H9 (cell line): ENCODE results near the gene FNDC3B. TPM values are rescaled to one million over a fixed set of nuclear protein-coding genes. Genes with fewer than 3 reads are reported as not detected.

Experiments
- DNase-seq: peaks from one replicate; pipeline ENCODE4 v3.0.0-alpha.2; 2017
- H2AFZ ChIP-seq: one replicate; pipeline ENCODE4 v1.6.1; 2013; ENCODE audit warnings: mild to moderate bottlenecking, low read length, control low read depth, moderate library complexity
- H2AK5ac ChIP-seq: 2 replicates; pipeline ENCODE4 v1.6.1; 2013; ENCODE audit warnings: low read length, control low read depth, mixed read lengths; ENCODE audit not compliant: insufficient read length
- H2BK120ac ChIP-seq: one replicate; pipeline ENCODE4 v1.6.1; 2013; ENCODE audit warnings: low read depth, mild to moderate bottlenecking, low read length, control low read depth, inconsistent platforms; ENCODE audit not compliant: poor library complexity, severe bottlenecking
- H2BK12ac ChIP-seq: 2 replicates; pipeline ENCODE4 v1.6.1; 2013; ENCODE audit warnings: low read length, control low read depth, mixed read lengths, low read depth; ENCODE audit not compliant: insufficient read length
- H2BK15ac ChIP-seq: 2 replicates; pipeline ENCODE4 v1.6.1; 2013; ENCODE audit warnings: low read depth, low read length, control low read depth
- H2BK20ac ChIP-seq: one replicate; pipeline ENCODE4 v1.6.1; 2013; ENCODE audit warnings: low read depth, mild to moderate bottlenecking, low read length, control low read depth, inconsistent platforms; ENCODE audit not compliant: poor library complexity, severe bottlenecking
- H2BK5ac ChIP-seq: 2 replicates; pipeline ENCODE4 v1.6.1; 2013; ENCODE audit warnings: low read length, control low read depth, mixed read lengths; ENCODE audit not compliant: insufficient read length
- H3K14ac ChIP-seq: 2 replicates; pipeline ENCODE4 v1.6.1; 2013; ENCODE audit warnings: low read length, control low read depth; ENCODE audit not compliant: insufficient read depth
- H3K18ac ChIP-seq: 2 replicates; pipeline ENCODE4 v1.6.1; 2013; ENCODE audit warnings: low read depth, mild to moderate bottlenecking, mixed read lengths, low read length, control low read depth; ENCODE audit not compliant: insufficient read length
- H3K23ac ChIP-seq: 2 replicates; pipeline ENCODE4 v1.6.1; 2013; ENCODE audit warnings: low read length, control low read depth, mixed read lengths, low read depth; ENCODE audit not compliant: insufficient read length
- H3K23me2 ChIP-seq: 2 replicates; pipeline ENCODE4 v1.6.1; 2013; ENCODE audit warnings: low read depth, mild to moderate bottlenecking, mixed read lengths, low read length, control low read depth; ENCODE audit not compliant: insufficient read length, poor library complexity, severe bottlenecking
- H3K27ac ChIP-seq: 2 replicates; pipeline ENCODE4 v1.5.1; 2013; ENCODE audit warnings: low read length, control low read depth, mixed read lengths, low read depth; ENCODE audit not compliant: insufficient read length
- H3K27me3 ChIP-seq: 2 replicates; pipeline ENCODE4 v1.6.1; 2013; ENCODE audit warnings: low read length, control low read depth, inconsistent platforms; ENCODE audit not compliant: insufficient read depth
- H3K4ac ChIP-seq: 2 replicates; pipeline ENCODE4 v1.6.1; 2013; ENCODE audit warnings: low read depth, mild to moderate bottlenecking, control low read depth, inconsistent platforms, low read length, moderate library complexity
- H3K4me1 ChIP-seq: 2 replicates; pipeline ENCODE4 v1.6.1; 2013; ENCODE audit warnings: low read length, control low read depth, inconsistent platforms; ENCODE audit not compliant: insufficient read depth
- H3K4me2 ChIP-seq: 2 replicates; pipeline ENCODE4 v1.6.1; 2013; ENCODE audit warnings: low read length, control low read depth, mixed read lengths; ENCODE audit not compliant: insufficient read length, insufficient read depth
- H3K56ac ChIP-seq: 2 replicates; pipeline ENCODE4 v1.6.1; 2013; ENCODE audit warnings: low read depth, mild to moderate bottlenecking, mixed read lengths, low read length, control low read depth; ENCODE audit not compliant: insufficient read length
- H3K79me1 ChIP-seq: 2 replicates; pipeline ENCODE4 v1.6.1; 2013; ENCODE audit warnings: low read depth, mild to moderate bottlenecking, moderate library complexity, low read length, control low read depth, inconsistent platforms; ENCODE audit not compliant: insufficient read depth, poor library complexity, severe bottlenecking
- H3K79me2 ChIP-seq: 2 replicates; pipeline ENCODE4 v1.6.1; 2013; ENCODE audit warnings: low read length, control low read depth, inconsistent platforms; ENCODE audit not compliant: insufficient read depth
- H3K9ac ChIP-seq: 2 replicates; pipeline ENCODE4 v1.6.1; 2013; ENCODE audit warnings: low read length, control low read depth, mixed read lengths; ENCODE audit not compliant: insufficient read length; ENCODE audit errors: extremely low read depth
- H3K9me3 ChIP-seq: one replicate; pipeline ENCODE4 v1.6.1; 2013; ENCODE audit warnings: low read depth, low read length, inconsistent platforms; ENCODE audit not compliant: control insufficient read depth
- H3T11ph ChIP-seq: one replicate; pipeline ENCODE4 v1.6.1; 2013; ENCODE audit warnings: mild to moderate bottlenecking, low read length, control low read depth, inconsistent platforms
- H4K20me1 ChIP-seq: one replicate; pipeline ENCODE4 v1.6.1; 2013; ENCODE audit not compliant: control insufficient read depth, insufficient read length, insufficient read depth
- H4K5ac ChIP-seq: 2 replicates; pipeline ENCODE4 v1.6.1; 2013; ENCODE audit warnings: low read depth, mild to moderate bottlenecking, mixed read lengths, low read length, control low read depth; ENCODE audit not compliant: insufficient read length
- H4K8ac ChIP-seq: replicated peaks from 2 replicates; pipeline ENCODE4 v1.6.1; 2013; ENCODE audit warnings: low read length, control low read depth, mixed read lengths, low read depth; ENCODE audit not compliant: insufficient read length
- H4K91ac ChIP-seq: 2 replicates; pipeline ENCODE4 v1.6.1; 2013; ENCODE audit warnings: low read depth, mild to moderate bottlenecking, moderate library complexity, mixed read lengths, low read length, control low read depth; ENCODE audit not compliant: insufficient read length
- H3K27ac Mint-ChIP-seq, 3 experiments: 2 replicates in 2 of 3; 3 replicates in 1 of 3; pipeline ENCODE4 v1.8.0; 2020 to 2021; ENCODE audit warnings: mixed read lengths in 3 of 3, mild to moderate bottlenecking in 1 of 3, moderate library complexity in 1 of 3
- H3K27me3 Mint-ChIP-seq: 2 replicates; pipeline ENCODE4 v1.8.0; 2021; ENCODE audit warnings: low read depth, mild to moderate bottlenecking, moderate library complexity, mixed read lengths
- H3K36me3 Mint-ChIP-seq, 3 experiments: 2 replicates in 2 of 3; 3 replicates in 1 of 3; pipeline ENCODE4 v1.8.0; 2020 to 2021; ENCODE audit warnings: low read depth in 3 of 3, mixed read lengths in 3 of 3; ENCODE audit not compliant: insufficient read depth in 1 of 3
- H3K4me1 Mint-ChIP-seq, 2 experiments: 2 replicates each; pipeline ENCODE4 v1.8.0; 2020; ENCODE audit warnings: mixed read lengths in 2 of 2
- H3K4me3 Mint-ChIP-seq, 2 experiments: 2 replicates in 1 of 2; 3 replicates in 1 of 2; pipeline ENCODE4 v1.8.0; 2020 to 2021; ENCODE audit warnings: mild to moderate bottlenecking in 2 of 2, mixed read lengths in 2 of 2, moderate library complexity in 1 of 2
- H3K9me3 Mint-ChIP-seq, 2 experiments: 2 replicates in 1 of 2; 3 replicates in 1 of 2; pipeline ENCODE4 v1.8.0; 2020; ENCODE audit warnings: mild to moderate bottlenecking in 2 of 2, mixed read lengths in 2 of 2, moderate library complexity in 1 of 2
- WGBS: extraction: QIAGEN DNeasy Blood & Tissue Kit; methylation state at CpG from one replicate; pipeline ENCODE4 v1.1.7; 2013; ENCODE audit warnings: missing lambda C conversion rate, low lambda C conversion rate, mixed read lengths; ENCODE audit not compliant: insufficient read length; ENCODE audit errors: extremely low coverage; 5-methylcytosine and 5-hydroxymethylcytosine counted together
- total RNA-seq: library from RNA; stranded (reverse); gene quantifications from 2 replicates; pipeline ENCODE4 v1.2.1, GENCODE V29; 2021
- TF ChIP-seq, protein P1 (sequence below): fragments of 200-600 bp; sonication (generic); conservative IDR thresholded peaks from 3 replicates; pipeline ENCODE4 v1.8.0; 2021; ENCODE audit warnings: antibody characterized with exemption, mild to moderate bottlenecking

The FNDC3B gene
- total RNA-seq, 1 experiment from 2014 or later, result 43.8 TPM

- TF ChIP-seq, protein P1, sequence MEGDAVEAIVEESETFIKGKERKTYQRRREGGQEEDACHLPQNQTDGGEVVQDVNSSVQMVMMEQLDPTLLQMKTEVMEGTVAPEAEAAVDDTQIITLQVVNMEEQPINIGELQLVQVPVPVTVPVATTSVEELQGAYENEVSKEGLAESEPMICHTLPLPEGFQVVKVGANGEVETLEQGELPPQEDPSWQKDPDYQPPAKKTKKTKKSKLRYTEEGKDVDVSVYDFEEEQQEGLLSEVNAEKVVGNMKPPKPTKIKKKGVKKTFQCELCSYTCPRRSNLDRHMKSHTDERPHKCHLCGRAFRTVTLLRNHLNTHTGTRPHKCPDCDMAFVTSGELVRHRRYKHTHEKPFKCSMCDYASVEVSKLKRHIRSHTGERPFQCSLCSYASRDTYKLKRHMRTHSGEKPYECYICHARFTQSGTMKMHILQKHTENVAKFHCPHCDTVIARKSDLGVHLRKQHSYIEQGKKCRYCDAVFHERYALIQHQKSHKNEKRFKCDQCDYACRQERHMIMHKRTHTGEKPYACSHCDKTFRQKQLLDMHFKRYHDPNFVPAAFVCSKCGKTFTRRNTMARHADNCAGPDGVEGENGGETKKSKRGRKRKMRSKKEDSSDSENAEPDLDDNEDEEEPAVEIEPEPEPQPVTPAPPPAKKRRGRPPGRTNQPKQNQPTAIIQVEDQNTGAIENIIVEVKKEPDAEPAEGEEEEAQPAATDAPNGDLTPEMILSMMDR, result no peak
- no peak overlapping the region for H2BK12ac ChIP-seq
- no peak overlapping the region for H4K91ac ChIP-seq
- H3K4me3 Mint-ChIP-seq, result no peak overlapping the region
- peaks cover 8% of the 10 kb centered on the region; the same call in 1 of the 2 replicates for H3K79me2 ChIP-seq
- no peak overlapping the region for H3K4me2 ChIP-seq
- no peak overlapping the region for H3K27ac ChIP-seq
- H3K23ac ChIP-seq, result no peak overlapping the region
- no peak overlapping the region for H2AFZ ChIP-seq
- H3K18ac ChIP-seq, result no peak overlapping the region
- H3K56ac ChIP-seq, result no peak overlapping the region
- no peak overlapping the region for H2BK20ac ChIP-seq
- H3K9me3 ChIP-seq, result no peaks in the 10 kb centered on the region
- no peak overlapping the region for H2BK5ac ChIP-seq
- no peak overlapping the region for H2BK15ac ChIP-seq
- no peaks in the 10 kb centered on the region; the same call in 1 of the 2 replicates for H3K4me1 ChIP-seq
- H4K20me1 ChIP-seq, result no peaks in the 10 kb centered on the region
- H3K4ac ChIP-seq, result no peak overlapping the region
- no peaks in the 10 kb centered on the region for H3K9me3 Mint-ChIP-seq
- H3K36me3 Mint-ChIP-seq, result peaks cover 3 to 5% (median 3%) of the 10 kb centered on the region in 3 experiments; a peak in 4 of 7 replicates
- H3K9ac ChIP-seq, result no peak overlapping the region
- no peak overlapping the region for H2AK5ac ChIP-seq
- H3K4me1 Mint-ChIP-seq, result peaks cover 15 to 28% of the 10 kb centered on the region in 2 experiments
- H3K27ac Mint-ChIP-seq, result peak overlapping the region; percentile 1 to 34 (median 23); a peak in 5 of 7 replicates
- WGBS, result no CpG with 5 or more reads among the region's 2 CpGs
- no peaks in the 10 kb centered on the region for H3K27me3 ChIP-seq
- no peak overlapping the region for H2BK120ac ChIP-seq
- no peak overlapping the region for H4K8ac ChIP-seq
- H3K14ac ChIP-seq, result no peak overlapping the region
- H3K23me2 ChIP-seq, result no peaks in the 10 kb centered on the region
- H3K79me1 ChIP-seq, result peaks cover 3% of the 10 kb centered on the region
- H4K5ac ChIP-seq, result no peak overlapping the region
- no peaks in the 10 kb centered on the region for H3K27me3 Mint-ChIP-seq
- DNase-seq, result no peak
- no peak overlapping the region for H3T11ph ChIP-seq
Observed at GRCh38 chr3:172182797-172183196, 143.4 kb downstream of the FNDC3B start.
